CD4-positive, alpha-beta T cell (primary cell): ENCODE results near the gene EDN1. TPM values are rescaled to one million over a fixed set of nuclear protein-coding genes. Genes with fewer than 3 reads are reported as not detected.

ENCODE experiments used
- ATAC-seq: fragments of 200-7000 bp; cut with Tn5 transposase; one replicate; pipeline ENCODE4 v1.10.0; 2022; ENCODE audit warnings: mild to moderate bottlenecking; ENCODE audit not compliant: poor library complexity
- CTCF ChIA-PET: fragments of 350-600 bp; sonication (Branson Sonifier 250); formaldehyde crosslinking; loops from one replicate; lab custom pipeline; 2021; ENCODE audit warnings: antibody characterized with exemption, inconsistent platforms; lab: Charles Lee
- POLR2A ChIA-PET: fragments of 350-600 bp; sonication (Branson Sonifier 250); formaldehyde crosslinking; loops from one replicate; lab custom pipeline; 2021; ENCODE audit warnings: antibody characterized with exemption, inconsistent platforms; lab: Charles Lee
- DNase-seq, 14 experiments: peaks; one replicate each; pipeline ENCODE4 v3.0.0-alpha.2; 2013 to 2020; ENCODE audit warnings: mixed read lengths in 2 of 14
- H3K27ac ChIP-seq, 2 donors: one replicate each; pipeline versions ENCODE4 v1.5.1 to v1.7.0; 2013; ENCODE audit warnings: low read length in 2 of 2, low read depth in 1 of 2, mild to moderate bottlenecking in 1 of 2
- H3K27me3 ChIP-seq, 2 experiments: 1 replicate in 1 of 2; 2 replicates in 1 of 2; pipeline versions ENCODE4 v1.6.1 to v1.7.0; 2013; ENCODE audit warnings: low read length in 2 of 2, control low read depth in 1 of 2, mild to moderate bottlenecking in 1 of 2, moderate library complexity in 1 of 2; ENCODE audit not compliant: insufficient read depth in 2 of 2, control insufficient read depth in 1 of 2
- H3K36me3 ChIP-seq: one replicate; pipeline ENCODE4 v1.6.1; 2013; ENCODE audit warnings: low read length, control low read depth; ENCODE audit not compliant: insufficient read depth
- H3K4me1 ChIP-seq: one replicate; pipeline ENCODE4 v1.6.1; 2013; ENCODE audit warnings: low read length, control low read depth; ENCODE audit not compliant: insufficient read depth
- H3K4me3 ChIP-seq: one replicate; pipeline ENCODE4 v1.5.1; 2013; ENCODE audit warnings: mild to moderate bottlenecking, low read length, moderate library complexity
- H3K9me3 ChIP-seq, 2 experiments: 1 replicate in 1 of 2; 2 replicates in 1 of 2; pipeline versions ENCODE4 v1.6.1 to v1.7.0; 2013; ENCODE audit warnings: low read length in 2 of 2, mild to moderate bottlenecking in 2 of 2, control low read depth in 1 of 2, moderate library complexity in 1 of 2; ENCODE audit not compliant: control insufficient read depth in 1 of 2, insufficient read depth in 1 of 2
- H3K27ac Mint-ChIP-seq: one replicate; pipeline ENCODE4 v1.8.0; 2020; ENCODE audit warnings: mixed read lengths
- H3K27me3 Mint-ChIP-seq: one replicate; pipeline ENCODE4 v1.8.0; 2021; ENCODE audit warnings: mixed read lengths
- H3K36me3 Mint-ChIP-seq: one replicate; pipeline ENCODE4 v1.8.0; 2021; ENCODE audit warnings: low read depth, mixed read lengths
- H3K4me1 Mint-ChIP-seq: one replicate; pipeline ENCODE4 v1.8.0; 2021; ENCODE audit warnings: low read depth, mixed read lengths
- H3K4me3 Mint-ChIP-seq: one replicate; pipeline ENCODE4 v1.8.0; 2020; ENCODE audit warnings: mild to moderate bottlenecking, mixed read lengths
- H3K9me3 Mint-ChIP-seq: one replicate; pipeline ENCODE4 v1.8.0; 2020; ENCODE audit warnings: mixed read lengths
- CTCF ChIP-seq: fragments of 200-600 bp; IDR thresholded peaks from one replicate; pipeline ENCODE4 v1.8.0; 2022; ENCODE audit warnings: antibody characterized with exemption, mild to moderate bottlenecking
- intact Hi-C, 2 experiments: fragments of 100-400 bp; cut with DNase I in 1 of 2; cut with micrococcal nuclease in 1 of 2; formaldehyde crosslinking; loops; one replicate each; pipeline versions ENCODE4 v1.15.1 to v1.9.0; 2023 to 2025; cut with DNase I, micrococcal nuclease
- total RNA-seq, 174 experiments: library from RNA in 2 of 174; stranded (reverse) in 2 of 174; gene quantifications; one replicate each; pipeline ENCODE4 v1.2.3 and lab custom pipeline; 2021 to 2026

EDN1 gene
- total RNA-seq, 2 experiments from 2014 or later = 0.80 to 1.1 TPM

GRCh38 chr6:12336121-12336971, 46.2 kb downstream of the EDN1 start:
- H3K36me3 ChIP-seq = no peaks in the 10 kb centered on the region
- no peaks in the 10 kb centered on the region for H3K9me3 ChIP-seq
- TF ChIP-seq CTCF = no peak
- Mint-ChIP-seq H3K4me3 (no peak overlapping the region), H3K36me3 (no peaks in the 10 kb centered on the region), H3K27me3 (no peaks in the 10 kb centered on the region), H3K27ac (no peak overlapping the region), H3K4me1 (peaks cover 5% of the 10 kb centered on the region), H3K9me3 (no peaks in the 10 kb centered on the region)
- H3K4me1 ChIP-seq = no peaks in the 10 kb centered on the region
- no peak overlapping the region for H3K27ac ChIP-seq
- intact Hi-C loops = no loop called here
- H3K27me3 ChIP-seq = no peaks in the 10 kb centered on the region
- POLR2A ChIA-PET = no interaction called here
- DNase-seq (no peak), ATAC-seq (no peak)
- H3K4me3 ChIP-seq = no peak overlapping the region
- CTCF ChIA-PET = interaction anchor here (0.7 kb wide), 1 partner anchor 525 kb away, joined by 3 read pairs; no protein-coding TSS in a partner anchor

GRCh38 chr6:12339022-12339421, 48.9 kb downstream of the EDN1 start:
- no peaks in the 10 kb centered on the region for H3K27me3 Mint-ChIP-seq
- H3K27ac Mint-ChIP-seq = no peak overlapping the region
- ChIA-PET CTCF (no interaction called here), POLR2A (no interaction called here)
- no peak overlapping the region for H3K27ac ChIP-seq
- H3K9me3 Mint-ChIP-seq = no peaks in the 10 kb centered on the region
- H3K36me3 ChIP-seq = no peaks in the 10 kb centered on the region
- ATAC-seq (no peak), DNase-seq (no peak)
- no peak overlapping the region for H3K4me3 ChIP-seq
- no peaks in the 10 kb centered on the region for H3K9me3 ChIP-seq
- no peaks in the 10 kb centered on the region for H3K4me1 Mint-ChIP-seq
- no peaks in the 10 kb centered on the region for H3K27me3 ChIP-seq
- no peak for TF ChIP-seq CTCF
- no peak overlapping the region for H3K4me3 Mint-ChIP-seq
- no peaks in the 10 kb centered on the region for H3K36me3 Mint-ChIP-seq
- intact Hi-C loops = no loop called here
- no peaks in the 10 kb centered on the region for H3K4me1 ChIP-seq

GRCh38 chr6:12339808-12340487, 49.8 kb downstream of the EDN1 start:
- H3K27ac Mint-ChIP-seq = no peak overlapping the region
- Histone ChIP-seq H3K4me3 (no peak overlapping the region), H3K27me3 (no peaks in the 10 kb centered on the region), H3K9me3 (no peaks in the 10 kb centered on the region), H3K36me3 (no peaks in the 10 kb centered on the region), H3K27ac (no peak overlapping the region), H3K4me1 (no peaks in the 10 kb centered on the region)
- intact Hi-C loops = no loop called here
- DNase-seq (no peak), ATAC-seq (no peak)
- CTCF ChIA-PET = no interaction called here
- no peaks in the 10 kb centered on the region for H3K27me3 Mint-ChIP-seq
- TF ChIP-seq CTCF = no peak
- no peak overlapping the region for H3K4me3 Mint-ChIP-seq
- H3K36me3 Mint-ChIP-seq = no peaks in the 10 kb centered on the region
- no peaks in the 10 kb centered on the region for H3K4me1 Mint-ChIP-seq
- no peaks in the 10 kb centered on the region for H3K9me3 Mint-ChIP-seq
- POLR2A ChIA-PET = no interaction called here
